ENCODE results near the gene TLN1. TPM values are rescaled to one million over a fixed set of nuclear protein-coding genes. Genes with fewer than 3 reads are reported as not detected.
A peak's percentile ranks its signal among the peaks of the same experiment; 100 is the strongest.

The TLN1 gene
- total RNA-seq, 1 donor from 2014 or later = 90.8 TPM

DNA sequence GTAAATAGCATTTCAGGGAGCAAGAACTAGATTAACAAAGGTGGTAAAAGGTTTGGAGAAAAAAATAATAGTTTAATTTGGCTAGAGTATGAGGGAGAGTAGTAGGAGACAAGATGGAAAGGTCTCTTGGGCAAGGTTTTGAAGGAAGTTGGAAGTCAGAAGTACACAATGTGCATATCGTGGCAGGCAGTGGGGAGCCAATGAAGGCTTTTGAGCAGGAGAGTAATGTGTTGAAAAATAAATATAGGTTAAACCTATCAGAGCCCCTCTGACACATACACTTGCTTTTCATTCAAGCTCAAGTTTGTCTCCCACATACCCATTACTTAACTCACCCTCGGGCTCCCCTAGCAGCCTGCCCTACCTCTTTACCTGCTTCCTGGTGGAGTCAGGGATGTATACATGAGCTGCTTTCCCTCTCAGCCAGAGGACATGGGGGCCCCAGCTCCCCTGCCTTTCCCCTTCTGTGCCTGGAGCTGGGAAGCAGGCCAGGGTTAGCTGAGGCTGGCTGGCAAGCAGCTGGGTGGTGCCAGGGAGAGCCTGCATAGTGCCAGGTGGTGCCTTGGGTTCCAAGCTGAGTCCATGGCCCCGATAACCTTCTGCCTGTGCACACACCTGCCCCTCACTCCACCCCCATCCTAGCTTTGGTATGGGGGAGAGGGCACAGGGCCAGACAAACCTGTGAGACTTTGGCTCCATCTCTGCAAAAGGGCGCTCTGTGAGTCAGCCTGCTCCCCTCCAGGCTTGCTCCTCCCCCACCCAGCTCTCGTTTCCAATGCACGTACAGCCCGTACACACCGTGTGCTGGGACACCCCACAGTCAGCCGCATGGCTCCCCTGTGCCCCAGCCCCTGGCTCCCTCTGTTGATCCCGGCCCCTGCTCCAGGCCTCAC is 58.6 kb downstream of the TLN1 start, which contains the start of gene CA9:
Gene CA9, plus strand, starts transcription at position 797 of the 893 bp plus-strand sequence. Its CDS starts 32 bp downstream, at position 829.
- no peaks in the 10 kb centered on the region for H3K9me3 ChIP-seq (ENCODE audit: control insufficient read depth in 3 of 3, low read length in 3 of 3)
- peaks cover 19 to 22% (median 19%) of the 10 kb centered on the region in 3 donors for H3K4me1 ChIP-seq (ENCODE audit: control insufficient read depth in 3 of 3, insufficient read depth in 3 of 3, low read length in 3 of 3)
- no peak within 1 kb of the TSS for H3K27ac ChIP-seq (ENCODE audit: low read depth, low read length)
- H3K27me3 ChIP-seq (ENCODE audit: control insufficient read depth in 3 of 3, insufficient read depth in 3 of 3, low read length in 3 of 3) = peaks cover 0 to 6% (median 0%) of the 10 kb centered on the region in 3 donors
- H3K4me3 ChIP-seq (ENCODE audit: low read length in 3 of 3) = peak within 1 kb of the TSS; percentile 22 to 51 (median 30)
- peak within 1 kb of the TSS in 1 of 3 donors; percentile 54 for H3K9ac ChIP-seq (ENCODE audit: low read depth in 1 of 3, low read length in 3 of 3)
- H3K36me3 ChIP-seq (ENCODE audit: control insufficient read depth in 3 of 3, insufficient read depth in 3 of 3, low read length in 3 of 3) = no peaks in the 10 kb centered on the region

GRCh38 chr9:35669331-35670145 is 62.5 kb downstream of the TLN1 start:
- H3K4me3 ChIP-seq (ENCODE audit: low read length in 3 of 3) = no peak overlapping the region
- no peaks in the 10 kb centered on the region for H3K9me3 ChIP-seq (ENCODE audit: control insufficient read depth in 3 of 3, low read length in 3 of 3)
- no peaks in the 10 kb centered on the region for H3K27me3 ChIP-seq (ENCODE audit: control insufficient read depth in 3 of 3, insufficient read depth in 3 of 3, low read length in 3 of 3)
- H3K27ac ChIP-seq (ENCODE audit: low read depth, low read length) = no peak overlapping the region
- no peak overlapping the region for H3K9ac ChIP-seq (ENCODE audit: low read depth in 1 of 3, low read length in 3 of 3)
- H3K4me1 ChIP-seq (ENCODE audit: control insufficient read depth in 3 of 3, insufficient read depth in 3 of 3, low read length in 3 of 3) = peaks cover 20 to 21% (median 21%) of the 10 kb centered on the region in 3 donors
- H3K36me3 ChIP-seq (ENCODE audit: control insufficient read depth in 3 of 3, insufficient read depth in 3 of 3, low read length in 3 of 3) = no peaks in the 10 kb centered on the region

DNA sequence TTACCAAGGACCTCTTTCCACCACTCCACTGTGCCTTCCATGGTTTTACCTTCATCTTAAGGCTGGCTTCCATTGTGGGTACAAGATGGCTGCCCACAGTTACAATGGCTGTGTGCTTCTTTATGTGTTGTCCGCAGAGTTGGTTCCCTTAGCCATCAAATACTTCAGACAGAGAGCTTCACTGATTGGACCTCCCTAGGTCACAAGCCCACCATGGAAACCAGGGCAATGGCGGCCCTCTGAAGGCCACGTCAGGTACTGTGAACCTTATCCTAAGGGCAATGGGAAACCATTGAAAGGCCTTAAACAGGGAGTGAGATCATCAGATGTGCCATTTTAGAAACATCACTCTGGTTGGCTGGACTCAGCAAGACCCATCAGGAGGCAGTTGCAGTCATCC is 64.1 kb downstream of the TLN1 start:
- Histone ChIP-seq H3K36me3 (ENCODE audit: control insufficient read depth in 3 of 3, insufficient read depth in 3 of 3, low read length in 3 of 3) (no peaks in the 10 kb centered on the region), H3K9ac (ENCODE audit: low read depth in 1 of 3, low read length in 3 of 3) (no peak overlapping the region), H3K4me3 (ENCODE audit: low read length in 3 of 3) (no peak overlapping the region), H3K27me3 (ENCODE audit: control insufficient read depth in 3 of 3, insufficient read depth in 3 of 3, low read length in 3 of 3) (no peaks in the 10 kb centered on the region), H3K9me3 (ENCODE audit: control insufficient read depth in 3 of 3, low read length in 3 of 3) (no peaks in the 10 kb centered on the region), H3K27ac (ENCODE audit: low read depth, low read length) (no peak overlapping the region), H3K4me1 (ENCODE audit: control insufficient read depth in 3 of 3, insufficient read depth in 3 of 3, low read length in 3 of 3) (peaks cover 9 to 16% (median 14%) of the 10 kb centered on the region in 3 donors)

DNA sequence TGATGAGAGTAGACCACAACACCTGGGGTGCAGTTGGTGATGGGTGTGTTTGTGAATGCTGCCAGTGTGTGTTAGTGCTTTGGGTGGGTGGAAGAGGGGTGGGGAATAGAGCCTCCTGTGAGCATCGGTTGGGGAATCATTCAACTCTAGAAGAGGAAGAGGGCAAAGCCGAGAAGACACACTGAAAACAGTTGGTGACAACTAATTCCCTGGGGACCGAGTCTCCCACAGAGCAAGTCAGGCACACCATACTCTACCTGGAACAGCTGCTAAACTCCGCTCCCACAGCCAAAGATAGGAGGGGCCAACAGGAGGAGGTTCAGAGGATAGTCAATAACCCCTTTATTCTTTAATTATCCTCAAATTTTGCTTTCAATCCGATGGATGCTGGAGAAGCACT is 65.4 kb downstream of the TLN1 start:
- H3K9ac ChIP-seq (ENCODE audit: low read depth in 1 of 3, low read length in 3 of 3) = no peak overlapping the region
- H3K4me3 ChIP-seq (ENCODE audit: low read length in 3 of 3) = no peak overlapping the region
- no peaks in the 10 kb centered on the region for H3K9me3 ChIP-seq (ENCODE audit: control insufficient read depth in 3 of 3, low read length in 3 of 3)
- no peak overlapping the region for H3K27ac ChIP-seq (ENCODE audit: low read depth, low read length)
- peaks cover 9 to 23% (median 16%) of the 10 kb centered on the region in 3 donors for H3K4me1 ChIP-seq (ENCODE audit: control insufficient read depth in 3 of 3, insufficient read depth in 3 of 3, low read length in 3 of 3)
- no peaks in the 10 kb centered on the region for H3K36me3 ChIP-seq (ENCODE audit: control insufficient read depth in 3 of 3, insufficient read depth in 3 of 3, low read length in 3 of 3)
- no peaks in the 10 kb centered on the region for H3K27me3 ChIP-seq (ENCODE audit: control insufficient read depth in 3 of 3, insufficient read depth in 3 of 3, low read length in 3 of 3)

GRCh38 chr9:35666045-35666444 is 66.0 kb downstream of the TLN1 start:
- Histone ChIP-seq H3K4me3 (ENCODE audit: low read length in 3 of 3) (no peak overlapping the region), H3K36me3 (ENCODE audit: control insufficient read depth in 3 of 3, insufficient read depth in 3 of 3, low read length in 3 of 3) (peaks cover 0 to under 1% (median under 1%) of the 10 kb centered on the region in 3 donors), H3K9me3 (ENCODE audit: control insufficient read depth in 3 of 3, low read length in 3 of 3) (no peaks in the 10 kb centered on the region), H3K27me3 (ENCODE audit: control insufficient read depth in 3 of 3, insufficient read depth in 3 of 3, low read length in 3 of 3) (no peaks in the 10 kb centered on the region), H3K4me1 (ENCODE audit: control insufficient read depth in 3 of 3, insufficient read depth in 3 of 3, low read length in 3 of 3) (peaks cover 9 to 27% (median 16%) of the 10 kb centered on the region in 3 donors), H3K9ac (ENCODE audit: low read depth in 1 of 3, low read length in 3 of 3) (no peak overlapping the region), H3K27ac (ENCODE audit: low read depth, low read length) (no peak overlapping the region)

- peaks cover 5 to 6% (median 6%) of the 10 kb centered on the region in 3 donors for H3K36me3 ChIP-seq (ENCODE audit: control insufficient read depth in 3 of 3, insufficient read depth in 3 of 3, low read length in 3 of 3)
- H3K4me1 ChIP-seq (ENCODE audit: control insufficient read depth in 3 of 3, insufficient read depth in 3 of 3, low read length in 3 of 3) = peaks cover 15 to 33% (median 22%) of the 10 kb centered on the region in 3 donors
- H3K9ac ChIP-seq (ENCODE audit: low read depth in 1 of 3, low read length in 3 of 3) = peak overlapping the region; percentile 66 to 80 (median 68)
Measured at GRCh38 chr9:35665471-35665818, 66.5 kb downstream of the TLN1 start.

DNA sequence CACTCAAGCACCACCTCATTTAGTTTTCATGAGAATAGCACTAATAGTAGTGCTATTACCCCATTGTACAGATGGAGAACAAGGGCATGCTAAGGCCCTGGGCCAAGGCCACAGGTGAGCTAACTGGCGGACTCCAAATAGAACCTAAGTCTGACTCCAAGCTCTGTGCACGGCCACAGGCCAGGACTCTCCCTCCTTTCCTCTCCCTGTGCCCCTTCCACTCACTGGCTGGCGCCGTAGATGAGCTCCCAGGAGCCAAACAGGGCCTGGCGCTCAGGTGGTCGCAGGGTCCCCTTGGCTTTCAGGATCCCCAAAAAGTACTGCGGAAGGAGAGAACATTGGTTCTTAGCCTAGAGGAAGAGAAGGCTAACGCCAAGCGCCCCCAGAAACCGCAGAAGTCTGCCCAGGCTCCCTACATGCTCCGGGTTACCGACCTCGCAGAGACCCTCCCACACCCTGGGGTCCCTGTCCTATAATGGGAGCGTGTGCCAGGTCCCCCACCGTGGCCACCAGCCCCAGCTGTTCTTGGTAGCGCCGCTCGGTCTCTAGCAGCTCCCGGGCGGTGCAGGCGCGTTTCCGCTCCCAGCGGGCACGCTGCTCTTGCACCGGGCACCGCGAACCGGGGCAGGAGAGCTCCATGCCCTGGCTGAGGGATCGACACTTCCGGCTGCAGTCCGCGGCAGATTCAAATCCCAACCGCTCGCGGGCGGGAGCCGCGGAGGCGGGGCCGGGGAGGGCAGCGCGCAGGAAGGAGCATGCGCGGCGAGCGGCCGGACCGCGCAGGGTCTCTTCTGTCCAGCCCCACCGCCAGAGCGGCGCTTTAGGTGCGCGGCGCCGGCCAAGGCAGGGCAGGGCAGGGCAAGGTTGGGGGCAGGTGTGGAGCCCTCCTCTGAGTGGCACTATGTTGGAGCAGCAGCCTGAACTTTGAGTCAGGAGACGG is 67.2 kb downstream of the TLN1 start, which contains the start of gene ARHGEF39:
Gene ARHGEF39, minus strand, starts transcription at position 665 of the 940 bp plus-strand sequence. Its CDS starts 26 bp downstream, at position 639.
- Histone ChIP-seq H3K36me3 (ENCODE audit: control insufficient read depth in 3 of 3, insufficient read depth in 3 of 3, low read length in 3 of 3) (peaks cover 9 to 11% (median 11%) of the 10 kb centered on the region in 3 donors), H3K27me3 (ENCODE audit: control insufficient read depth in 3 of 3, insufficient read depth in 3 of 3, low read length in 3 of 3) (no peaks in the 10 kb centered on the region), H3K9ac (ENCODE audit: low read depth in 1 of 3, low read length in 3 of 3) (peak within 1 kb of the TSS; percentile 66 to 80 (median 68)), H3K27ac (ENCODE audit: low read depth, low read length) (peak within 1 kb of the TSS; percentile 36), H3K4me3 (ENCODE audit: low read length in 3 of 3) (peak within 1 kb of the TSS; percentile 70 to 80 (median 75)), H3K4me1 (ENCODE audit: control insufficient read depth in 3 of 3, insufficient read depth in 3 of 3, low read length in 3 of 3) (peaks cover 20 to 38% (median 26%) of the 10 kb centered on the region in 3 donors), H3K9me3 (ENCODE audit: control insufficient read depth in 3 of 3, low read length in 3 of 3) (no peaks in the 10 kb centered on the region)

More at GRCh38 chr9:35665471-35665818, 66.5 kb downstream of the TLN1 start:
- Histone ChIP-seq H3K27me3 (ENCODE audit: control insufficient read depth in 3 of 3, insufficient read depth in 3 of 3, low read length in 3 of 3) (no peaks in the 10 kb centered on the region), H3K9me3 (ENCODE audit: control insufficient read depth in 3 of 3, low read length in 3 of 3) (no peaks in the 10 kb centered on the region), H3K4me3 (ENCODE audit: low read length in 3 of 3) (peak overlapping the region; percentile 70 to 80 (median 75)), H3K27ac (ENCODE audit: low read depth, low read length) (peak overlapping the region; percentile 36)

- H3K4me1 ChIP-seq (ENCODE audit: control insufficient read depth in 3 of 3, insufficient read depth in 3 of 3, low read length in 3 of 3) = peaks cover 32 to 52% (median 38%) of the 10 kb centered on the region in 3 donors
- peaks cover 9 to 11% (median 11%) of the 10 kb centered on the region in 3 donors for H3K36me3 ChIP-seq (ENCODE audit: control insufficient read depth in 3 of 3, insufficient read depth in 3 of 3, low read length in 3 of 3)
- H3K27ac ChIP-seq (ENCODE audit: low read depth, low read length) = no peak overlapping the region
- no peaks in the 10 kb centered on the region for H3K9me3 ChIP-seq (ENCODE audit: control insufficient read depth in 3 of 3, low read length in 3 of 3)
- H3K4me3 ChIP-seq (ENCODE audit: low read length in 3 of 3) = no peak overlapping the region
- no peaks in the 10 kb centered on the region for H3K27me3 ChIP-seq (ENCODE audit: control insufficient read depth in 3 of 3, insufficient read depth in 3 of 3, low read length in 3 of 3)
- H3K9ac ChIP-seq (ENCODE audit: low read depth in 1 of 3, low read length in 3 of 3) = no peak overlapping the region
Measured at GRCh38 chr9:35662437-35662836, 69.6 kb downstream of the TLN1 start.
